ENCODE measurements around the gene FOXN3.

The FOXN3 gene

GRCh38 chr14:89129570-89129969, 287.5 kb downstream of the FOXN3 start:
- H3K4me1 ChIP-seq (ENCODE audit: control insufficient read depth, insufficient read depth, low read length) = no peaks in the 10 kb centered on the region
- no peak overlapping the region for H3K4me3 ChIP-seq (ENCODE audit: low read length in 2 of 2)
- H3K36me3 ChIP-seq (ENCODE audit: control insufficient read depth in 2 of 2, insufficient read depth in 2 of 2, low read length in 2 of 2) = no peaks in the 10 kb centered on the region
- H3K27ac ChIP-seq (ENCODE audit: low read length) = no peak overlapping the region
- no peaks in the 10 kb centered on the region for H3K27me3 ChIP-seq (ENCODE audit: control insufficient read depth in 1 of 2, insufficient read depth in 2 of 2, low read length in 2 of 2)
- H3K9me3 ChIP-seq (ENCODE audit: control insufficient read depth in 2 of 2, low read length in 2 of 2) = no peaks in the 10 kb centered on the region
- H3K9ac ChIP-seq (ENCODE audit: low read length in 2 of 2) = no peak overlapping the region

GRCh38 chr14:89128311-89129026, 288.6 kb downstream of the FOXN3 start:
- H3K4me1 ChIP-seq (ENCODE audit: control insufficient read depth, insufficient read depth, low read length) = no peaks in the 10 kb centered on the region
- H3K4me3 ChIP-seq (ENCODE audit: low read length in 2 of 2) = no peak overlapping the region
- H3K27ac ChIP-seq (ENCODE audit: low read length) = no peak overlapping the region
- H3K27me3 ChIP-seq (ENCODE audit: control insufficient read depth in 1 of 2, insufficient read depth in 2 of 2, low read length in 2 of 2) = no peaks in the 10 kb centered on the region
- no peaks in the 10 kb centered on the region for H3K36me3 ChIP-seq (ENCODE audit: control insufficient read depth in 2 of 2, insufficient read depth in 2 of 2, low read length in 2 of 2)
- no peak overlapping the region for H3K9ac ChIP-seq (ENCODE audit: low read length in 2 of 2)
- H3K9me3 ChIP-seq (ENCODE audit: control insufficient read depth in 2 of 2, low read length in 2 of 2) = no peaks in the 10 kb centered on the region

- Histone ChIP-seq H3K27me3 (ENCODE audit: control insufficient read depth in 1 of 2, insufficient read depth in 2 of 2, low read length in 2 of 2) (no peaks in the 10 kb centered on the region), H3K4me3 (ENCODE audit: low read length in 2 of 2) (no peak overlapping the region), H3K9ac (ENCODE audit: low read length in 2 of 2) (no peak overlapping the region), H3K27ac (ENCODE audit: low read length) (no peak overlapping the region), H3K9me3 (ENCODE audit: control insufficient read depth in 2 of 2, low read length in 2 of 2) (no peaks in the 10 kb centered on the region), H3K36me3 (ENCODE audit: control insufficient read depth in 2 of 2, insufficient read depth in 2 of 2, low read length in 2 of 2) (no peaks in the 10 kb centered on the region), H3K4me1 (ENCODE audit: control insufficient read depth, insufficient read depth, low read length) (no peaks in the 10 kb centered on the region)
Measured at GRCh38 chr14:89126461-89126860, 290.6 kb downstream of the FOXN3 start.

GRCh38 chr14:89125216-89125615, 291.8 kb downstream of the FOXN3 start:
- Histone ChIP-seq H3K9ac (ENCODE audit: low read length in 2 of 2) (no peak overlapping the region), H3K36me3 (ENCODE audit: control insufficient read depth in 2 of 2, insufficient read depth in 2 of 2, low read length in 2 of 2) (no peaks in the 10 kb centered on the region), H3K27me3 (ENCODE audit: control insufficient read depth in 1 of 2, insufficient read depth in 2 of 2, low read length in 2 of 2) (no peaks in the 10 kb centered on the region), H3K27ac (ENCODE audit: low read length) (no peak overlapping the region), H3K9me3 (ENCODE audit: control insufficient read depth in 2 of 2, low read length in 2 of 2) (peaks cover 0 to 1% of the 10 kb centered on the region in 2 donors), H3K4me3 (ENCODE audit: low read length in 2 of 2) (no peak overlapping the region), H3K4me1 (ENCODE audit: control insufficient read depth, insufficient read depth, low read length) (no peaks in the 10 kb centered on the region)

- Histone ChIP-seq H3K27me3 (ENCODE audit: control insufficient read depth in 1 of 2, insufficient read depth in 2 of 2, low read length in 2 of 2) (no peaks in the 10 kb centered on the region), H3K4me3 (ENCODE audit: low read length in 2 of 2) (no peak overlapping the region), H3K36me3 (ENCODE audit: control insufficient read depth in 2 of 2, insufficient read depth in 2 of 2, low read length in 2 of 2) (no peaks in the 10 kb centered on the region), H3K27ac (ENCODE audit: low read length) (no peak overlapping the region), H3K9ac (ENCODE audit: low read length in 2 of 2) (no peak overlapping the region), H3K9me3 (ENCODE audit: control insufficient read depth in 2 of 2, low read length in 2 of 2) (peaks cover 3 to 6% of the 10 kb centered on the region in 2 donors), H3K4me1 (ENCODE audit: control insufficient read depth, insufficient read depth, low read length) (no peaks in the 10 kb centered on the region)
Measured at GRCh38 chr14:89123851-89124250, 293.2 kb downstream of the FOXN3 start.

- Histone ChIP-seq H3K27ac (ENCODE audit: low read length) (no peak overlapping the region), H3K27me3 (ENCODE audit: control insufficient read depth in 1 of 2, insufficient read depth in 2 of 2, low read length in 2 of 2) (no peaks in the 10 kb centered on the region), H3K9ac (ENCODE audit: low read length in 2 of 2) (no peak overlapping the region), H3K4me3 (ENCODE audit: low read length in 2 of 2) (no peak overlapping the region), H3K4me1 (ENCODE audit: control insufficient read depth, insufficient read depth, low read length) (no peaks in the 10 kb centered on the region), H3K36me3 (ENCODE audit: control insufficient read depth in 2 of 2, insufficient read depth in 2 of 2, low read length in 2 of 2) (no peaks in the 10 kb centered on the region), H3K9me3 (ENCODE audit: control insufficient read depth in 2 of 2, low read length in 2 of 2) (peaks cover 3 to 6% of the 10 kb centered on the region in 2 donors)
Measured at GRCh38 chr14:89123215-89123614, 293.8 kb downstream of the FOXN3 start.

- Histone ChIP-seq H3K27me3 (ENCODE audit: control insufficient read depth in 1 of 2, insufficient read depth in 2 of 2, low read length in 2 of 2) (no peaks in the 10 kb centered on the region), H3K36me3 (ENCODE audit: control insufficient read depth in 2 of 2, insufficient read depth in 2 of 2, low read length in 2 of 2) (no peaks in the 10 kb centered on the region), H3K4me3 (ENCODE audit: low read length in 2 of 2) (no peak overlapping the region), H3K9me3 (ENCODE audit: control insufficient read depth in 2 of 2, low read length in 2 of 2) (peaks cover 3 to 6% of the 10 kb centered on the region in 2 donors), H3K27ac (ENCODE audit: low read length) (no peak overlapping the region), H3K9ac (ENCODE audit: low read length in 2 of 2) (no peak overlapping the region), H3K4me1 (ENCODE audit: control insufficient read depth, insufficient read depth, low read length) (no peaks in the 10 kb centered on the region)
Measured at GRCh38 chr14:89121968-89122620, 294.9 kb downstream of the FOXN3 start.

- Histone ChIP-seq H3K27ac (ENCODE audit: low read length) (no peak overlapping the region), H3K27me3 (ENCODE audit: control insufficient read depth in 1 of 2, insufficient read depth in 2 of 2, low read length in 2 of 2) (no peaks in the 10 kb centered on the region), H3K9ac (ENCODE audit: low read length in 2 of 2) (no peak overlapping the region), H3K9me3 (ENCODE audit: control insufficient read depth in 2 of 2, low read length in 2 of 2) (peaks cover 3 to 6% of the 10 kb centered on the region in 2 donors), H3K4me1 (ENCODE audit: control insufficient read depth, insufficient read depth, low read length) (no peaks in the 10 kb centered on the region), H3K4me3 (ENCODE audit: low read length in 2 of 2) (no peak overlapping the region), H3K36me3 (ENCODE audit: control insufficient read depth in 2 of 2, insufficient read depth in 2 of 2, low read length in 2 of 2) (no peaks in the 10 kb centered on the region)
Measured at GRCh38 chr14:89117012-89117411, 300.0 kb downstream of the FOXN3 start.

- H3K36me3 ChIP-seq (ENCODE audit: control insufficient read depth in 2 of 2, insufficient read depth in 2 of 2, low read length in 2 of 2) = no peaks in the 10 kb centered on the region
- no peaks in the 10 kb centered on the region for H3K9me3 ChIP-seq (ENCODE audit: control insufficient read depth in 2 of 2, low read length in 2 of 2)
Measured at GRCh38 chr14:89114109-89114508, 302.9 kb downstream of the FOXN3 start.

GRCh38 chr14:89112720-89113119, 304.3 kb downstream of the FOXN3 start:
- Histone ChIP-seq H3K4me3 (ENCODE audit: low read length in 2 of 2) (no peak overlapping the region), H3K9ac (ENCODE audit: low read length in 2 of 2) (no peak overlapping the region), H3K4me1 (ENCODE audit: control insufficient read depth, insufficient read depth, low read length) (no peaks in the 10 kb centered on the region), H3K27ac (ENCODE audit: low read length) (no peak overlapping the region), H3K27me3 (ENCODE audit: control insufficient read depth in 1 of 2, insufficient read depth in 2 of 2, low read length in 2 of 2) (no peaks in the 10 kb centered on the region), H3K9me3 (ENCODE audit: control insufficient read depth in 2 of 2, low read length in 2 of 2) (no peaks in the 10 kb centered on the region), H3K36me3 (ENCODE audit: control insufficient read depth in 2 of 2, insufficient read depth in 2 of 2, low read length in 2 of 2) (no peaks in the 10 kb centered on the region)

More at GRCh38 chr14:89114109-89114508, 302.9 kb downstream of the FOXN3 start:
- Histone ChIP-seq H3K4me3 (ENCODE audit: low read length in 2 of 2) (no peak overlapping the region), H3K27me3 (ENCODE audit: control insufficient read depth in 1 of 2, insufficient read depth in 2 of 2, low read length in 2 of 2) (no peaks in the 10 kb centered on the region), H3K9ac (ENCODE audit: low read length in 2 of 2) (no peak overlapping the region), H3K4me1 (ENCODE audit: control insufficient read depth, insufficient read depth, low read length) (no peaks in the 10 kb centered on the region), H3K27ac (ENCODE audit: low read length) (no peak overlapping the region)
